Lower lobe of right lung (tissue), 2 donors: ENCODE results near the gene BTK. TPM values are rescaled to one million over a fixed set of nuclear protein-coding genes. Genes with fewer than 3 reads are reported as not detected.

Experiments
- ATAC-seq, 2 donors: fragments of 200-7000 bp; cut with Tn5 transposase; one replicate each; pipeline ENCODE4 v1.9.1; 2020 to 2022; ENCODE audit warnings: mild to moderate bottlenecking in 2 of 2, moderate library complexity in 2 of 2
- DNase-seq: peaks from one replicate; pipeline ENCODE4 v3.0.0-alpha.2; 2020
- H3K27ac ChIP-seq: fragments of 200-600 bp; one replicate; pipeline ENCODE4 v1.8.0; 2022
- H3K27me3 ChIP-seq: fragments of 200-600 bp; one replicate; pipeline ENCODE4 v1.8.0; 2022; ENCODE audit warnings: low read depth
- H3K36me3 ChIP-seq: fragments of 200-600 bp; one replicate; pipeline ENCODE4 v1.8.0; 2022; ENCODE audit warnings: mild to moderate bottlenecking
- H3K4me1 ChIP-seq: fragments of 200-600 bp; one replicate; pipeline ENCODE4 v1.8.0; 2022
- H3K4me3 ChIP-seq: fragments of 200-600 bp; one replicate; pipeline ENCODE4 v1.8.0; 2022; ENCODE audit warnings: mild to moderate bottlenecking
- H3K9me3 ChIP-seq: fragments of 200-600 bp; one replicate; pipeline ENCODE4 v1.8.0; 2022
- intact Hi-C: fragments of 100-400 bp; cut with DNase I; formaldehyde crosslinking; loops from one replicate; pipeline ENCODE4 v1.11.0; 2022
- total RNA-seq: library from RNA; stranded (reverse); fragmentation: NEBNext Ultra II Directional; extraction: Animal tissue kit (Norgen Biotek cat#: 25700); gene quantifications from one replicate; pipeline ENCODE4 v1.2.1, GENCODE V29; 2021
- TF ChIP-seq, protein P1 (sequence below): fragments of 200-600 bp; IDR thresholded peaks from one replicate; pipeline ENCODE4 v1.8.0; 2022; ENCODE audit warnings: antibody characterized with exemption, mild to moderate bottlenecking
- donor health status: DM: no; HTN: yes; CAD: no; lungs with severe emphysema.

The BTK gene
- total RNA-seq, 1 donor from 2014 or later = 62.8 TPM

DNA sequence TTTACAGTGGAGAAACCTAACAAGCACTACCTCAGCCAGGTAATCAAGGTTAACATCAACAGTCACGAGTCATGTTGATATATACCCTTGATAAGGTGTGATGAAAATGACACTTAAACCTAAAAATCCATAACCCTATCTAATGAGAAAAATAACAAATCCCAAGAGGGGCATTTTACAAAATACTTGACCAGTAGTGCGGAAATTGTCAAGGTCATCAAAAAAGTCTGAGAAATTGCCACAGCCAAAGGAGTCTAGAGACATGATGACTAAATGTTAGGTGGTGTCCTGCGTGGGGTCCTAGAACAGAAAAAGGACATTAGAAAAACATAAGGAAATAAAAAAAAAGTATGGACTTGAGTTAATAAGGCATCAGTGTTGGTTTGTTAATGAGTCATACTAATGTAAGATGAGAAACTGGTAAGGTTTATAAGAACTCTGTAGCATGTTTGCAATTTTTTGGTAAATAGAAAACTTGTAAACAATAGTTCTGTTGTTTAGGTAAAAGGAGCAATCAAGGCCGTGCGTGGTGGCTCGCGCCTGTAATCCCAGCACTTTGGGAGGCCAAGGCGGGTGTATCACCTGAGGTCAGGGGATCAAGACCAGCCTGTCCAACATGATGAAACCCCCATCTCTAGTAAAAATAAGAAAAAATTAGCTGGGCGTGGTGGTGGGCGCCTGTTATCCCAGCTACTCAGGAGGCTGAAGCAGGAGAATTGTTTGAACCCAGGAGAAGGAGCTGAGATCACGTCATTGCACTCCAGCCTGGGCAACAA is 7.7 kb upstream of the BTK start:
- Histone ChIP-seq H3K36me3 (peaks cover 23% of the 10 kb centered on the region), H3K9me3 (no peaks in the 10 kb centered on the region), H3K27ac (no peak overlapping the region), H3K4me3 (no peak overlapping the region), H3K27me3 (no peaks in the 10 kb centered on the region), H3K4me1 (no peaks in the 10 kb centered on the region)
- DNase-seq (no peak), ATAC-seq (no peak)
- intact Hi-C loops = no loop called here
- TF ChIP-seq, protein P1, sequence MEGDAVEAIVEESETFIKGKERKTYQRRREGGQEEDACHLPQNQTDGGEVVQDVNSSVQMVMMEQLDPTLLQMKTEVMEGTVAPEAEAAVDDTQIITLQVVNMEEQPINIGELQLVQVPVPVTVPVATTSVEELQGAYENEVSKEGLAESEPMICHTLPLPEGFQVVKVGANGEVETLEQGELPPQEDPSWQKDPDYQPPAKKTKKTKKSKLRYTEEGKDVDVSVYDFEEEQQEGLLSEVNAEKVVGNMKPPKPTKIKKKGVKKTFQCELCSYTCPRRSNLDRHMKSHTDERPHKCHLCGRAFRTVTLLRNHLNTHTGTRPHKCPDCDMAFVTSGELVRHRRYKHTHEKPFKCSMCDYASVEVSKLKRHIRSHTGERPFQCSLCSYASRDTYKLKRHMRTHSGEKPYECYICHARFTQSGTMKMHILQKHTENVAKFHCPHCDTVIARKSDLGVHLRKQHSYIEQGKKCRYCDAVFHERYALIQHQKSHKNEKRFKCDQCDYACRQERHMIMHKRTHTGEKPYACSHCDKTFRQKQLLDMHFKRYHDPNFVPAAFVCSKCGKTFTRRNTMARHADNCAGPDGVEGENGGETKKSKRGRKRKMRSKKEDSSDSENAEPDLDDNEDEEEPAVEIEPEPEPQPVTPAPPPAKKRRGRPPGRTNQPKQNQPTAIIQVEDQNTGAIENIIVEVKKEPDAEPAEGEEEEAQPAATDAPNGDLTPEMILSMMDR = no peak

DNA sequence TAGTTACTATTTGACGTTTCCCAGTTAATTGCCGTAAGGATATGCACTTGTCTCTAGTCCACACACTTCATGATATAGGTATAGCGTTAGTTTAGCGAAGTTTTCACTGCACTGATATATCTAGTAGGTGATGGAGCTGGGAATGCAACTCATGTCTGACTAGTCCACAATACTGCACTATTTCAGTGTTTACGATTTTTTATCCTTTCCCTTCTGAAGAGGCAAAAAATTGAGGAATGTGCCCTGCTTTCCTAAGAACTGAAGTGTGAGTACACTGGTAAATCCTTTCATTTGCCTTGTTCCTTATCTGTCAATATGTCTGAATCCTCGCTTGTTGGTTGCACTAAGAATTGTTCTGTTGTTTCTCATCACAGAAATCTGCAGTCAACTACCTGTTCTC is 5.8 kb upstream of the BTK start:
- Histone ChIP-seq H3K36me3 (peaks cover 23% of the 10 kb centered on the region), H3K4me1 (no peaks in the 10 kb centered on the region), H3K27me3 (no peaks in the 10 kb centered on the region), H3K4me3 (peak overlapping the region; percentile 64), H3K9me3 (no peaks in the 10 kb centered on the region), H3K27ac (no peak overlapping the region)
- ATAC-seq = no peak
- intact Hi-C loops = no loop called here
- TF ChIP-seq, protein P1 = no peak
- no peak for DNase-seq

DNA sequence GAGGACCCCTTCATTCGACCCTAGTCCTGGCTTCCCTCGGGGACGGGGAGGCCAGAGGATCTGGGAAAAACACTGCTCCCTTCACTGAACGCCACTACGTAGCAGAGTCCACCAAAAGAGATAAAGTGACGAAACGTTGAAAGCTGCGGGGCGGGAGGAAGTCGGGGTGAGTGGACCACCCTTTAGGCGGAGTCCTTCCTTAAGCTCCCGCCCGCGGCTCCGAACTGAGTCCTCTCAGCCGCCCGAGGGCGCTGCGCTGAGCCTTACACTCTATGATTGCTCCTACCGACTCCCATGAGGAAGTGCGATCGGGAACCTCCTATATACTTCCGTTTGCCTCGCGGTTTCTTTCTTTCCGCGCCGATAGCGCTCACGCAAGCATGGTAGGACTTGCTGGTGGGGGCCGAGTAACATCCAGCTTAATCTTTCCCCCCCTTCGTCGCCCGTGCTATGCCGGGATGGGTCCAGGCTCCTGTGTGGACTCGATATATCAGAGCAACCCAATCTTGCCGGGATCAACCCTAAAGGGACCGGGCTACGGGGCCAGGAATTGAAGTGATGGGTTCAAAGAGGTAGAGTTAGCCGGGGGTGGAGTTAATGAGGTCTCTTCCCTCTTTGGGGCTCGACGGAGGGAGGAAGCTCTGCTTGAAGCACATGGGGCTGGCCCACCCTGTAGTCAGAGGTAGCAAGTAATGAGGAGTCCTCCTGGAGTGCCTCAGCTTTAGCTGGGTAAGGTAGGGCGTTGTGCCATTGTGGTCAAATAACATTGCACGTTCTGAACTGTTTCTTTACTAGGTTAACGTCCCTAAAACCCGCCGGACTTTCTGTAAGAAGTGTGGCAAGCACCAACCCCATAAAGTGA is 4.9 kb upstream of the BTK start, which contains the start of gene RPL36A:
RPL36A (plus strand) TSS at position 348 of the 862 bp plus-strand sequence; CDS start at position 381, 33 bp downstream.
- H3K27ac ChIP-seq = peak within 1 kb of the TSS; percentile 69
- H3K4me1 ChIP-seq = no peaks in the 10 kb centered on the region
- TF ChIP-seq, protein P1 = peak; percentile 65
- DNase-seq (peak; percentile 91), ATAC-seq (peak; percentile 98)
- intact Hi-C loops = no loop called here
- H3K27me3 ChIP-seq = no peaks in the 10 kb centered on the region
- H3K4me3 ChIP-seq = peak within 1 kb of the TSS; percentile 64
- H3K9me3 ChIP-seq = no peaks in the 10 kb centered on the region
- H3K36me3 ChIP-seq = peaks cover 23% of the 10 kb centered on the region

DNA sequence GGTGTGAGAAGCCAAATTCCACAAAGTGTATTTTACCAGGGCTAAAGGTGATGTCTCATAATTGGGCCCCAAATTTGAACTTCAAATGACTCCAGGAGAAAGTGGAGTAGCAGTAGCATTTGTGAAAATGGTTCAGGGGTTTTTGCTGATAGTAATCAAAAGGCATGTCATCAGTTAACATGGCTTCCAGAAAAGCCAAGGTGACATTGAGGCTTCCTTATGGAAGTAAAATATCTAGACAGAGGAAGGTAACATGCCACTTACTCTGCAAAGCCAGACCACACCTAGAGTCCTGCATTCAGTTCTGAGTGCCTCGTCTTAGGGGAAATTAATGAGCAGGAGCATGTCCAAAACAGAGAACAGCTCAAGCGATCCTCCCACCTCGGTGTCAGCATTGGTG is 2.6 kb upstream of the BTK start:
- intact Hi-C loops = no loop called here
- H3K27ac ChIP-seq = no peak overlapping the region
- DNase-seq (no peak), ATAC-seq (no peak)
- TF ChIP-seq, protein P1 = no peak
- H3K4me3 ChIP-seq = no peak overlapping the region
- H3K27me3 ChIP-seq = no peaks in the 10 kb centered on the region
- peaks cover 13% of the 10 kb centered on the region for H3K36me3 ChIP-seq
- H3K4me1 ChIP-seq = no peaks in the 10 kb centered on the region
- H3K9me3 ChIP-seq = no peaks in the 10 kb centered on the region

DNA sequence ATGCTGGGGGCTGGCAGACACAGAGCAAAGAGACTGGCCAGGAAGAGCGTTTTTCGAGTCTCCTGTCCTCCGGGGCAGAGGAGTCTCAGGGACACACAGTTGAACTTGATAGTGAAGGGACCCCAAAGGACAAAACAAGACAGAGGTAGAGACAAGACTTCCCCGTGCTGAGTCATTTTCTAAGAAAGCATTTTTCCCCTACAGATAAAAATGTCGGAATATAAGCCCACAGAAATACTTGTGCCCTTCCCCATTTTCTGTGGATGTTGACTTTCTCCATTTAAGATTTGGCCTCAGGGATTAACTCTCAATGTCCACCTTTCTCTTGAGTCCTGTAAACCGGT is 523 bp upstream of the BTK start:
- intact Hi-C loops = no loop called here
- ATAC-seq (no peak), DNase-seq (no peak)
- Histone ChIP-seq H3K27me3 (no peaks in the 10 kb centered on the region), H3K4me1 (no peaks in the 10 kb centered on the region), H3K4me3 (no peak overlapping the region), H3K27ac (peak overlapping the region; percentile 31), H3K9me3 (no peaks in the 10 kb centered on the region), H3K36me3 (no peaks in the 10 kb centered on the region)
- TF ChIP-seq, protein P1 = no peak
